ENCODE results near the gene CFAP299.
"Not testable (repeated sequence)": the region's sequence is repeated elsewhere in the genome, so short reads cannot be mapped to it uniquely, and the experiment has no call there.

CFAP299 gene

DNA sequence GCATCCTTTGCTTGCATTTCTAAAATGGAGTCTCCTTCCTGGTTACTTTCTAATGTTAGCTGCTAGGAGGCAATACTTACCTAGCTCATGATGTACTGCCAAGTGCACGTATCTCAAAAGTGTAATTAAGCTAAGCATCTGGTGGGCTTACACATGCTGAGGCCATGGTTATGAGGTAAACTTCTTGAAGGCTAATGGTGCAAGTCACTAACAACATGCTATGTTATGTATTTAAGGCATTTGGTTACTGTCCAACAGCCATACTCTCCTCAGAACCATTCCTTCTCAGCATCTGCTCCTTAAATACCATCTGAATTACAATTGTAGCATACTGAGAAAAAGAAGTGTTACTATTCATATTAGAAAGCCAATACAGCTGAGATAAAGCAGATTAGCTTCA is 376.4 kb downstream of the CFAP299 start:
- no peak for DNase-seq (ENCODE audit: low read depth in 3 of 3)

DNA sequence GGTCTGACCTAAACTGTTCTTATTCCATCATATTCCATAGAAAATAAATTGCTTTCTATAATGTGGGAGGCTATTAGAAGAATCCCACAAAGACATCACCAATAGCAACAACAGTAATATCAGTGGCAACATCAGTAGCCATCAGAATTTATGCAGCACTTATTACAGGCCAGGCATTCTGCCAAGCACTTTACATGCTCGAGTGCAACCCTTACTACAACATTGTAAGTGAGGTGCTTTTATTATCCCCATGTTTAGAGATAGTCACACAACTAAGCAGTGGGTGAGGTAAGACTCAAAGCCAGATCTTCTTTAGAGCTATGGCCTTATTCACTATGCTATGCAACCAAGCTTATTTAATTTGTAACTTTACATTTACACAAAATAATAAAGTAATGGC is 377.9 kb downstream of the CFAP299 start:
- no peak for DNase-seq (ENCODE audit: low read depth in 3 of 3)

DNA sequence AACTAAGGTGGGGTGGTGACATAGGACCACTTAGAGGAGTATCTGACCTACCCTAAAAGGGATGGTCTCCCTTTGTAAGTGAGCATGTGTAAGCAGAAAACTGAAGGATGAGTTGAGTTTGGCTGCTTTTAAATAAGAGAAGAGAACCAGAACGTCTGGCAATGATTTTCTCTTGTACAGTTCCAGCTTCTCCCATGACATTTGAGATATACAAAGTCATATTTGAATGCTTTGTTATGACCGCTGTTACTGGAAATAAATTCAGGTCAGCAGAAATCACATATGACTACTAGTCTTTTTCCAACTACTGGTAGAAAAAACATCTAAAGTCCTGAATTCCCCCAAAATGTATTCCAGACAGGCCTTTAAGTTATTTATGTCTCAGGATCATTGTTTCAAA is 381.7 kb downstream of the CFAP299 start:
- DNase-seq (ENCODE audit: low read depth in 3 of 3): no peak

DNA sequence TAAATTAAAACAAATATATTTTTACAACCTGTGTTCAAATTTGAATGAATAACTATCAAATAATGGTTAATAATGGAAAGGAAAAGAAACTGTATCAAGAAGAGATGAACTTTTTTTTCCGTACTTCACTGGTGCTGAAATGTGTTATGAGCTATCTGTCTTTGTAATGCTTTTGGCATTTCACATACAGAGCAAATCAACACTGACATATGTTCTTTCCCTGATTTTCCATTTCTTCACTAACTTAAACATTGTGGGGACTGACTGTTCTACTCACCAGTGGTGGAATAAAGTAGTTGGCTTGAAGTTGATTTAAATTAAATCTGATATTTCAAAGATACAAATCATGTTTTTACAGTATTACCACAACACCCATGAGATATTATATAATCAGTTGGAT is 390.9 kb downstream of the CFAP299 start:
- no peak for DNase-seq (ENCODE audit: low read depth in 3 of 3)

DNA sequence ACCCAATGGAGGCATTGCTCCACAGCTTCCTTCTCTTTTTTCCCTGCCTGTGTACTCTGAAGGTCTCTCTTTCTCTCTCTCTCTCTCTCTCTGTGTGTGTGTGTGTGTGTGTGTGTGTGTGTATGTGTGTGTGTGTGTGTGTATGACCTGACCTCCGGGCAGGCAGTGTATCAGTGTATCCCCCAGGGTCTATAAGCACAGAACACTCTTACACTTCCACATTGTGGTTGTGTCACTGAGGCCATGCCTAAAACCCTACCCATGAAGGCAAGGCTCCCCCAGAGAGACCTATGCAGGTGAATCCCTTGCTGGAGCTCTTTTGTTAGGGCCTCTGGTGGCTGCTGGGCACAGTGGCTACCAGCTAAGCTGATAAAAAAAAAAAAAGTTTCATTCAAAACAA is 394.6 kb downstream of the CFAP299 start:
- no peak for DNase-seq (ENCODE audit: low read depth in 3 of 3)

DNA sequence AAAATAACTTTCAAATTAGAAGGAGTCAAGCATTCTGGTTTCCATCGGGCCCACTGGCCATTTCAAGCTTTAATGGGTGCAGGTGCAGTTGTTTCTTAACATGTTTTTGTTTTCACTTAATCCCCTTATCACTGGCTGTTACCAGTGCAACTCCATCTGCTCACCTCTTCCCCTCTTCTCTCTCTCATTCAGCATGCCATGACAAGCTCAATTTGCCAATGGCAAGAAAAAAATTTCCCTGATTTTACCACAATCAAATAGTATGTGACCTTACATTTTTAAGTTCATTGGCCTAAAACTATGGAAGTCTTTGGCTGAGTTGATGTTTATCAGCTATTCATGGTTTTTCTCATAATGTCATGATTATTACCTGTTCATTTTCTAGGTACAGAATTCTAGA is 395.9 kb downstream of the CFAP299 start:
- no peak for DNase-seq (ENCODE audit: low read depth in 3 of 3)

DNA sequence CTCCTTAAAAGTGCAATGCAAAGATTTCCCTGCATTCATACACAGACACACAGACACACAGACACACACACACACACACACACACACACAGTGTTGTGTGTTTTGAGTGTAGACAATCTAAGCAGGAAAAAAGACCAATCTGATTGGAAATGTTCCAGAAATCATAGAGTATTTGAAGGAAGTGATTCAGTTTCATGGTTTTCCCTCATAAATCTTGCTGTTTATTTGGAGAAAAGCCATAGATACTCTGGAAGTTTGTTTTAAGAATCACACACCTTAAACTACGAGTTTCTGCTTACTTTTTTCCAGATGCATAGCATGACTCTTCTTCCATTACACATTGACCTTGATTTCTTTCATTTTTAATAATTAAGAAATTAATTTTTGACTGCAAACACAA is 396.5 kb downstream of the CFAP299 start:
- no peak for DNase-seq (ENCODE audit: low read depth in 3 of 3)

DNA sequence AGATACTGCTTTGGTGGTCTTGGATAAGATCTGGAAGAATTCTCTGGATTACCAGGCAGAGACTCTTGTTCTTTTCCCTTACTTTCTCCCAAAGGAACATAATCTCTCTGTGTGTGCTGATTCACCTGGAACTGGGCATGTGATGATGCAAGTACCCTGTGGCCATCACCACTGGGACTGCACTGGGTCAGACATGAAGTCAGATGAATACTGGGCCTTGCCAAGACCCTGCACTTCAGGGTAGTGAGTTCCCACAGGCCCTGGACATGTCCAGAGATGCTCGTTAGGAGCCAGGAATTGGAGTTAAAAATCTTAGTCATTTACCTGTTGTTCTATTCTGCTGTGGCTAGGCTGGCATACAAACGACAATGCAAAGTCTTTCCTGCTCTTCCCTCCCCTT is 404.8 kb downstream of the CFAP299 start:
- DNase-seq (ENCODE audit: low read depth in 3 of 3): no peak

DNA sequence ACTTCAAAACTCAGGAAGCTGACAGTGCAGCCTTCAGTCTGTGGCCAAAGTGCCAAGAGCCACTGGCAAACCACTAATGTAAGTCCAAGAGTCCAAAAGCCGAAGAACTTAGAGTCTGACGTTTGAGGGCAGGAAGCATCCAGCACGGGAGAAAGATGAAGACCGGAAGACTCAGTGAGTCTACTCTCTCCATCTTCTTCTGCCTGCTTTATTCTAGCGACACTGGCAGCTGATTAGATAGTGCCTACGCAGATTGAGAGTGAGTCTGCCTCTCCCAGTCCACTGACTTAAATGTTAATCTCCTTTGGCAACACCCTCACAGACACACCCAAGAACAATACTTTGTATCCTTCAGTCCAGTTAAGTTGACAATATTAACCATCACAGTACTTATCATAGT is 414.0 kb downstream of the CFAP299 start:
- not testable (repeated sequence) for DNase-seq (ENCODE audit: low read depth in 3 of 3)

DNA sequence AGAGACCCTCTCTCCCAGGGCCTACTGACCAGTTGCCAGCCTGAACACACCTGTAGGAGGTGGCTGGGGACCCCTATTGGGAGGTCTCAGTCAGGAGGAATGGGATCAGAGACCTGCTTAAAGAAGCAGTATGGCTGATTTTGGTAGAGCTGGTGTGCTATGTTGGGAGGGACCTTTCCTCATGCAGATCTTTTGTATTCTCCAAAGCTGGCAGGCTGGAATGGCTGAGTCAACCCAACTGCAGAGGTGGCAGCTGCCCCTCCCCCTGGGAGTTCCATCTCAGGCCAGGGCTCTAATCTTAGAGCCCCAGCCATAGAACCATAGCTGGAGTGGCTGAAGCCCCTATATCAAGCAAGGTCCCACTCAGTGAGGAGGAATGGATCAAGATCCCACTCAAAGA is 415.7 kb downstream of the CFAP299 start:
- no peak for DNase-seq (ENCODE audit: low read depth in 3 of 3)

DNA sequence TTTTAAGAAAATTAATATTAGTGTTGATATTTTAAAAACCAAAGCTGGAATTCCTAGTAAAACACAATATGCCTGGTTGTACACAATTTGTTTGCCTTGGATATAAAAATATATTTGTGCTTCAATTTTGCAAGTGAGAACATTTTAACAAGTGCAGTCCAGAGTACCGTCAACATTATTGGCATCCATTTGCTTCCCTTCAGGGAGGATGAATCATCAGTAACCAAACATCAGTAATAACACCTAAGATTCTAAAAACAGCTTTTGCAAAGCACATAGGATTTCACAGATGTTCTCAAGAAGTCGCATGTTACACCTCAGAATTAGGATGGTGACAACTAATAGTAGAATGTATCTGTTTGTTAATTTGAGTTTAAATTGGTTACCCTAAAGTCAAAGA is 432.4 kb downstream of the CFAP299 start:
- no peak for DNase-seq (ENCODE audit: low read depth in 3 of 3)

DNA sequence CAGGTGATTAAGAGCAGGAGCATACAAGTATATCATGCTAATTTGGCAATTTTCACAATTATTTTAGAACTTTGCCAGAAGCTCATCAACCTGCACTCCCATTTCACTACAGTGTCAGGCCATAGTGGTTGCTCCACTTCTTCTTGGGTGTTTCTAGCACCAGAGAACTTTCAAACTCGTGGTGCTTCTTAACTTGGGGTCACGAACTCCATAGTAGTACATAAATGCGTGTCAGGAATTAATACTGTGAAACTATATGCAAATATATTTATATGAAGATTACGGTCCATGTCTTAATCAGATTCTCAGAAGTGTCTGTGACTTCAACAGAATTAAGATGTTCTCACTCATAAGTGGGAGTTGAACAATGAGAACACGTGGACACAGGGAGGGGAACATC is 440.6 kb downstream of the CFAP299 start:
- no peak for DNase-seq (ENCODE audit: low read depth in 3 of 3)

DNA sequence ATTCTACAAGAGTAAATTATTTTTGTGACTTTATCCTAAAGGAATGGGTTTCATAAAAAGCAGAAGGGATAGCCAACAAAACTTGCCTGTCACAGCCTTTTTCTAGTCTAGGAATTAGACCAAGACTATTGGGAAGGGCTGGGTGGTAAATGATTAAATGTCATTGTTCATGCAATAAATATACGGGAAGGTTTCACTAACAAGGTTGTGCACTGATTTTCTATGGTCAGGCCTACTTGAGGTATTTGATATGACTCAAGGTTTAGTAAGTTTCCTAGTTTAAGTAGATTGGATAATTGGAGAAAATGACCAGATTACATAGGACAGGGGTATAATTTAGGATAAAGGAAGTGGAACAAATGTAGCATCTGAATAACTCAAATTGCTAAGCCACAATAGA is 445.9 kb downstream of the CFAP299 start:
- no peak for DNase-seq (ENCODE audit: low read depth in 3 of 3)

DNA sequence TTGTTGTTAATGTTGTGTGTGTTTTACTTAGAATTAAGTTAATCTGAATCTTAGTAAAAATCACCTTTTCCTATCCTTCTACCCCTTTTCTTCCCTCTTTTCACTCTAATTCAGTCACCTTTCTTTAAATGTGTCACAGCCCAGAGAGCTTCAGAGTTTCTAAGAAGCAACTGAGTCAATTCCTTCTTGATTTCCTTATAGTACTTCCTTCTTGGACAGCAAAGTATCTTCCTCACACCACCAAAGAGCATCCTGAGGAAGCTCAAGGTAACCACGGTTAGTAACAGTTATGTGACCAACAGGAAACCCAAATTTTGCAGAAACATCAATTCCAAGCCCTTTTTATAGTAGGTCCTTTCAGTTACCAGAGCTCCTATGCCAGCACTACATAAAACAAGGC is 451.8 kb downstream of the CFAP299 start:
- no peak for DNase-seq (ENCODE audit: low read depth in 3 of 3)

DNA sequence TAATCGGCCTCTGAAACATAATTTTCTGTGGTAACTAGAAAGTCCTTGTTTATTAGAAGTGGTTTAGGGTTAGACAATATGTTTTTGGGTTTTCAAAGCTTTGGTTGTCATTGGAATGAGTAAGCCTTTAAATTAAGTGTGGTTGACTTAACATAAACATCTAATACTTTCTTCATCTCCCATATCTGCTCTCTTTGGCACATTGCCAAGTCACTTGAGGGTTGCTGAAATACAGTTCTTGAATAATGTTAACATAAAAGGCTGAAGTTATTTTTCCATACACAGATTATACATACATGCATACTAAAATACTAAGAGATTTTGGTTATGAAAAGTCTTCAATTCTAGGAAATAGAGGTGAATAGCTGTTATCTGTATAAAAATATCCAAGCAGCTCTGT is 453.3 kb downstream of the CFAP299 start:
- DNase-seq (ENCODE audit: low read depth in 3 of 3): no peak

DNA sequence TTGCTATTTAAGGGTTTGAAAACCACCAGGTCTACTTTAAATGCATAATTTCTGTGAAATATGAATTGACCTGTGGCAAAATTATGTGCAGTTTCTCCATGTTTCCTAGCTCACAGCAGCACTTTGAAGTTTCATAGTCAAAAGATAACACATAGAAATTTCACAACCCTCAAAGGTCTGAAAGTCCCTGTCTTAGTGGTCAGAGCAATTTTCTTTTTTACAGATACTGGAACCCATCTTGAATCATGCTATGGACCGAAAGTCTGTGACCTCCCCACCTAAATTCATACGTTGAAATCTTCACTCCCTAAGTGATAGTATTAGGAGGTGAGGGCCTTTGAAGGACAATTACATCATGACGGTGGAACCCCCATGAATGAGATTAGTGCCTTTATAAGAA is 454.6 kb downstream of the CFAP299 start:
- DNase-seq (ENCODE audit: low read depth in 3 of 3): no peak

DNA sequence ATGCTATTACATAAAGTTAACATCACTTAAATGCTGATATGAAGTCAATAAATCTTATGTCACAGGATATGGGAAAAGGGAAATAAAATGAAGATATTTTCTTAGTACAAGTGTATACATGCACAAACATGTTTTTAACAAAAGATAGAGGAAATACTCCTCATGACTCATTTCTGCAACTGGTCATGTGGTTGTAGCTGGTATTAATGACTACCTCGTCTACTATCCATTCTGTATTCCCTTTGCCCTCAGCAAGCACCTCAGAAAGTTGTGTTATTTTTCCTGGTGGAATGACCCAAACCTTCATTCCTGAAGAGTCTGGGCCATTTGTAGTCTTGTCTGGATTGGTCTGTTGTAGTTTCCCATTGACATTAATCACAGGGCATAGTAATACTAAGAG is 458.1 kb downstream of the CFAP299 start:
- not testable (repeated sequence) for DNase-seq (ENCODE audit: low read depth in 3 of 3)

DNA sequence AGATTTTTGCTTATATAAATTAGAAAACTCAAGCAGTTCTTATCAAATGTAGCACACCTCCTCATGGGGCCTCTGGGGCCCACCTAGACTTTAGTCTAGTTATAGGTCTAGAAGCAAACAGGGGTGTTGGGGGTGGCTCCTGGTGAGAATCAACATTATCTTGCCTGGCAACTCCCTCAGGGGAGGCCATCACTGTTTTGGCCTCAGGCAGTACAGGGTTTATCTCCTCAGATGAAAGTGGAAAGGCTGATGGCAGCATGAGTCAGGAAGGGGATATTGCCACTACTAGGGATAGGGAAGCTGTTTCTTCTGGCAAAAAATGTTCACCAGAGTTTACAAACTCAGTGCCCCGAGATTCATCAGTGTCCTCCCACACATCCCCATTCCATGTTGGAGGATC is 462.6 kb downstream of the CFAP299 start:
- DNase-seq (ENCODE audit: low read depth in 3 of 3): no peak

DNA sequence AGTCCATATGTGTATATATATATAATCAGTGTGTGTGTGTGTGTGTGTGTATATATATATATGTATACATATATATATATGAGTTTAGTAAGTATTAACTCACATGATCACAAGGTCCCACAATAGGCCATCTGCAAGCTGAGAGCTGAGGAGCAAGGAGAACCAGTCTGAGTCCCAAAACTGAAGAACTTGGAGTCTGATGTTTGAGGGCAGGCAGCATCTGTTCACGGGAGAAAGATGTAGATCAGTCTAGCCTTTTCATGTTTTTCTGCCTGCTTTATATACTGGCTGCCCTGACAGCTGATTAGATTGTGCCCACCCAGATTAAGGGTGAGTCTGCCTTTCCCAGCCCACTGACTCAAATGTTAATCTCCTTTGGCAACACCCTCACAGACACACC is 465.2 kb downstream of the CFAP299 start:
- DNase-seq (ENCODE audit: low read depth in 3 of 3): not testable (repeated sequence)

DNA sequence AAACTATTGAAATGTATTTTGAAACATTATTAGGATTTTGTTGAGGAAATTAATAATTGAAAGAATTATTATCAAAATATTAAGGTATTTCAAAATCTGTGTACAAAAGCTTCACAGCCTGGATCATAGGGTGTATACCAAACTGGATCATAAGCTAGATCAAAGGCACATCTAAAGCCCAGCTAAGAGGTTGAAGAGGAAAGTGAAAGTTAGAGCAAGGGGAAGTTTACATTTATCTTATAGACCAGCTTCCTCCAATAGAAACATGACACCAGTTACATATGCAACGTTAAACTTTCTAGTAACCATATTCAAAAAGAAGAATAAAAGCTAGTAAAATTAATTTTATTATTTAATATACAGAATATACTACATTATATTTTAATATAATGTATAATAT is 467.8 kb downstream of the CFAP299 start:
- no peak for DNase-seq (ENCODE audit: low read depth in 3 of 3)

DNA sequence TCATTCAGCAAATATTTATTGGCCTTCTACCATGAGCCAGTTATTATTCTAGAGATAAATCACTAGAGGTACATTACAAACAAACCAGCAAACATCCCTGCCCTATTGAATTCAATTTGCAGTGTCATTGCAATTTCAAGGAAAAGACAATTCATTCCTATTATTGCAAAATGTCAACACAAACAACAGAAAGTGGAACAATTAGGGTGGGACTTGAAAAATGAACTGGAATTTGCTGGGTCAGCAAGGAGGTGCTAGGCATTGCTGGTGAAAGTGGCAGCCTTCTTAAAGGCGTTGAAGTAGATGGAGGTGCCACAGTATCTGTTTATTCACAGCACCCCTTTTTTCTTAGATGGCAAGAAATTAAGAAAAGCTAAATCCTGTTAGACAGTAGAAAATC is 470.9 kb downstream of the CFAP299 start:
- no peak for DNase-seq (ENCODE audit: low read depth in 3 of 3)

DNA sequence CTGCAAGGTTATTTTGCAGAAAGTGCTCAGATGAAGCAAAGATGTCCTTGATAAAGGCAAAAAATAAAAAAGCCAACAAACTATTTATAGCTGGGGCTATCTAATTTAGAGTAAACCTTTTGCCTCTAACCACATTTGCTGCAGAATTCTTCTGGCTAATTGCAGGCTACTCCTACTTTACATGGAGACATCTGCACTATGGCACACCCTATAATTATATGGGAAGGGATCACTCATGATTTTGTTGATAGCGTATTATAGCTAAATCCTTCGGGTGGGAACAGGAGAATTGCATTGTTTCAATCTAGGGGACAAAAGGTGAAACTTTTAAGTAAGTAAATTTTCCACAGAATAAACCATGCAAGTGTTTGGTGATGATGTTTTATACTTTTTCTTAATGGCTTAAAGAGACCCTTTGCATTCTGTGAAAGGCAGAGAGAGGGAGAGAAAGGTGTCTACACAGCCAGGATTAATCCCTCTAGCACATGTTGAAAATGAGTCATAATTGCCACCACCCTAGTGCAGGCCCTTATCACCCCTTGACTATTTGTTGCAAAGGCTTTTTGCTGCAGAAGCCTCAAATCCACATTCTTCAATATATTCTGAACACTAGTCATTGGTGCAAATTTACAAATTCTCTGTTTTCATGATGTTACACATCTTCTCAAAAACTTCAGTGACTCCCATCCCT is 473.7 kb downstream of the CFAP299 start:
- DNase-seq (ENCODE audit: low read depth in 3 of 3): no peak

DNA sequence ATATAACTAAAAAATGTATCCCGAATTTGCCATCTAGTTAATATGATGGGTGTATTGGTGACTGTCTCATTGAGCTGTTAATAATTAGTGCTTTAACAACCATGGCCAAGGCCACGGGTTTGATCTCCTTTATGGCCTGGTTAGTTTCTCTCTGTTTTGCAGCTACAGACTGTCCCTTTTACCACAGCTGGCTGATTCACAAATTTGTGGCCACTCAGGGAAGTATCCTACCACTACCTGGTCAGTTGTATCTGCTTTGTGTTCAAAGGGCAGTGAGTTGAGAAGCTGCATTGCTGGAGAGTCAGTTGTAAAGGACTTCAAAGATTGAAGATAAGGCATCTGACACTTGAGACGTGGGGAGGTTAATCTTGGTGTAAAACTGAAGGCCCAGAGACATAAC is 475.9 kb downstream of the CFAP299 start:
- no peak for DNase-seq (ENCODE audit: low read depth in 3 of 3)

DNA sequence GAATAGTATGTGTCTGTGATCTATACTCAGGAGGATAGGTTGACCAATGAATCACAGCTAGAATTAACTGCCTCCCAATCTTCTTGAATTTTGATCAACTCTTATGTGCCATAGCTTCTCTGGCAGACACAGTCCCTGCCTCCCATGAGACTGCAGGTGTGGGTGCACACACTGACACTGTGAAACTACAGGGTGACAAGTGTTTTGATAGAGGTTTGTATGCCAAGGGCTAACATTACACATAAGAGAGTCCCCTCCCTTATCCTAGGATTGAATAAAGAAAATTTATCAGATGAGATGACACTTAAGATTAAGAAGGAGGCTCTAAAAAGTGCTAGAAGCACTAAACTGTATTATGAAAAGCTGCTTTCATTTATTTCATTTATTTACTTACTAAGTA is 476.6 kb downstream of the CFAP299 start:
- DNase-seq (ENCODE audit: low read depth in 3 of 3): no peak

All from stimulated activated CD4-positive, alpha-beta T cell treated with anti-CD3 and anti-CD28 coated beads, TNF-alpha, amount 100 ng/mL, for 24 hours (primary cell).